Astrocyte of the spinal cord (primary cell): ENCODE measurements around the gene TNKS1BP1.
A peak's percentile ranks its signal among the peaks of the same experiment; 100 is the strongest.

Experiments used
- DNase-seq: peaks from one replicate; pipeline ENCODE4 v3.0.0; 2011; ENCODE audit warnings: low read depth, low spot score
- H3K4me3 ChIP-seq: 2 replicates; pipeline ENCODE4 v1.5.1; 2011; ENCODE audit warnings: low read depth, mild to moderate bottlenecking, low read length, moderate library complexity
- in situ Hi-C: cut with HindIII; loops from 2 replicates; pipeline ENCODE4 v1.10.0; 2017; ENCODE audit warnings: low sequenced_read_pairs
- TF ChIP-seq, protein P1 (sequence below): IDR thresholded peaks from 2 replicates; pipeline ENCODE4 v1.5.1; 2012; ENCODE audit warnings: low read depth, mild to moderate bottlenecking, low read length, inconsistent platforms

Gene TNKS1BP1

DNA sequence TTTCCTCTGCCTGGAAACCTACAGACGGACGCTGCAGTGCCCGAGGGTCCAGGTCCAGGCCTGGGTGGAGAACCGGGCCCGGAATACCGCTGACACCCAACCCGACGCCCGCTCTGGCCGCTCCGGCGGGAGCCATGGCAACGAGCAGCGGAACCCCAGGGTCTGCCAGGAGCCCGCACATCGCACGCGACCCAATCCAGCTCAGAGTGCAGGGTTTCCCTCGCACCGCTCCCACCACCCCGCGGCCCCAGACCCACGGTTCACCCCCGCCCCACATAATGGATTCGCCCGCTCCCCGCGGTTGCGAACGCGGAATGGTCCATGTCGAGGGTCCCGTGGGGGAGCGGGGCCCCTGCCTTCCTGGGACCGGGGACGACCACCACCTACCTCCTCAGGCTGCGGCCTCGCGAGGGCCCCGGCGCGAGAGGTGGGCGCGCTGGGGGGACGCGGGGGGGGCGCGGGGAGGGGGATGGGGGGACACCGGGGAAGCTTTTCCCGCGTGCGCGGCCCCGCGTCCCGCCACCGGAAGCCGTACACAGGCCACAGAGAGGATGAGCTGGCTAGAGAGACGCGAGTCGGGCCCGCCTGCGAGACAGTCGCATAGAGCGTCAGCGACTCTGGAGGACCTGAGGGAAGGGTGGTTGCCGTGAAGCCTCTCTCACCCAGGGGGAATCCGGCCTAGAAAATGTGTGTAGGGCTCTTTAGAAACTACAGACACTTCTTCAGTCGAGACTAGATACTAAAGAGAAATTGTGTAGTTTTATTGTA lies 10.8 kb upstream of the TNKS1BP1 start, which contains the start of gene SSRP1:
TSS of gene SSRP1 (minus strand) at position 550 of the 768 bp plus-strand sequence. CDS start 771 bp downstream, outside the sequence.
- H3K4me3 ChIP-seq: peak within 1 kb of the TSS; percentile 78
- TF ChIP-seq, protein P1, sequence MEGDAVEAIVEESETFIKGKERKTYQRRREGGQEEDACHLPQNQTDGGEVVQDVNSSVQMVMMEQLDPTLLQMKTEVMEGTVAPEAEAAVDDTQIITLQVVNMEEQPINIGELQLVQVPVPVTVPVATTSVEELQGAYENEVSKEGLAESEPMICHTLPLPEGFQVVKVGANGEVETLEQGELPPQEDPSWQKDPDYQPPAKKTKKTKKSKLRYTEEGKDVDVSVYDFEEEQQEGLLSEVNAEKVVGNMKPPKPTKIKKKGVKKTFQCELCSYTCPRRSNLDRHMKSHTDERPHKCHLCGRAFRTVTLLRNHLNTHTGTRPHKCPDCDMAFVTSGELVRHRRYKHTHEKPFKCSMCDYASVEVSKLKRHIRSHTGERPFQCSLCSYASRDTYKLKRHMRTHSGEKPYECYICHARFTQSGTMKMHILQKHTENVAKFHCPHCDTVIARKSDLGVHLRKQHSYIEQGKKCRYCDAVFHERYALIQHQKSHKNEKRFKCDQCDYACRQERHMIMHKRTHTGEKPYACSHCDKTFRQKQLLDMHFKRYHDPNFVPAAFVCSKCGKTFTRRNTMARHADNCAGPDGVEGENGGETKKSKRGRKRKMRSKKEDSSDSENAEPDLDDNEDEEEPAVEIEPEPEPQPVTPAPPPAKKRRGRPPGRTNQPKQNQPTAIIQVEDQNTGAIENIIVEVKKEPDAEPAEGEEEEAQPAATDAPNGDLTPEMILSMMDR: no peak
- DNase-seq: peak; percentile 85
- in situ Hi-C loops: no loop called here

DNA sequence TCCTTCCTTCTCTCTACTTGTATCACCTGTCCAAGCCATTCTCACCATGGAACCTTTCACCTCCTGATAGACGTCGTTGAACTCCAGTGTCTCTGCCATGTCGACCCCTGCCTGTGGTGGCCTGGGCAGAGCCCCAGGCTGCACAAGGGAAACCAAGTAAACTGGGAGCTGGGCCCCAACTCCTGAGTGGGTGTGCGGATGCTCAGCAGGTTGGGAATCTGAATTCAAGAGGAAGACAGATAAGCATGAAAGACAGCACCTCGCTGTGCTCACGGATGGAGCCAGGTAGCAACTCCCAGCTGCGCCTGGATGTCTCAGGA lies 10.2 kb upstream of the TNKS1BP1 start:
- in situ Hi-C loops: no loop called here
- TF ChIP-seq, protein P1: no peak
- H3K4me3 ChIP-seq: peak overlapping the region; percentile 78
- DNase-seq: no peak

DNA sequence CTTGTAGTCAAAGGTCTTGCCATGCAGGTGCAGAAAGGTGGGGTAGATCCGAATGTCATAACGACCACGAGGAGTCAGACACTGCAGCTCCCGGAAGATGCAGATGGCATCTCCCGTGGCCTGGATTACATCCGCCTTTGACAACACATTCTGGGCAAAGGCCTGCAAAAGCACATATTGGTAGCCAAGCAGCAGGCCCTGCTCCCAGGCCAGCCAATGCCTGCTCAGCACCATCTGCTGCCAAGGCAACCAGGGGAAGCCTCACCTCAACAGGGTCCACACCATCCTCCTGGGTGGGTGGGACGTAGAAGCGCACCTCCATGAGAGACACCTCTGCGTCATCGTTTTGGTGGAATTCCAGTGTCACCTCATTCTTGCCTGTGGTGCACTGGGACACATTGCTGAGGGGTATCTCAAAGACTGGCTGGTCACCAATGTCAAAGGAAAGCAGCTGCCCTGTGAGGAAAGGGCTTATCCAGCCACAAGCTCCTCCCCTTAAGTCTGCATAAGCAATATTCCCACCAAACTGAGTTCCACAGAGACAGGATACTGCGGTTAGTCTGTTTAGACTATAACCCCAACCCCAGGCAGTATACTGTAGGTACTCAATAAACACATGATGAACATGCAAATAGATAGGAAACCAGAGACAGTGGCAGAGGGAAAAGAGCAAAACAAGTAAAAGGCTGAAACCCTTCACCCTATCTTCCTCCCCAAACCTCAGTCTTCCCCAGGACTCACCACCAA lies 8.1 kb upstream of the TNKS1BP1 start:
- TF ChIP-seq, protein P1: no peak
- DNase-seq: no peak
- in situ Hi-C loops: no loop called here
- no peak overlapping the region for H3K4me3 ChIP-seq

DNA sequence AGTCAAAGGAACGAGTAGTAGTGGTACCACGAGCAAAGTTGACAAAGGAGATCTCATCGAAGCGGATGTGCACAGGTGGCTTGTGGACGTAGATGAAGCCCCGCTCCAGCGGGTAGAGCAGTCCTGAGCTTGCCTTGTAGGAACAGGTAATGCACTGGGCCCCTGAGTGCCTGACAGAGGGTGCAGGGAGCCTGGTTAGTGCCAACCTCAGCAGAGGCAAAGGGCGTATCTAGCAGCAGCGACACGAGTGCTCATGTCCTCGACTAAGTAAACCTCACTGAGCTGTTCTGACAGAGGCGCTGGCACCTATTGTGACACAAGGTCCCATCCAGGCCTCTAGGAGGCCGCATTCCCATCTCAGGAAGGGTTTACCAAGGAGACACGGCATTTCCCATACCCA lies 7.0 kb upstream of the TNKS1BP1 start:
- H3K4me3 ChIP-seq: no peak overlapping the region
- no peak for DNase-seq
- in situ Hi-C loops: no loop called here
- TF ChIP-seq, protein P1: no peak

DNA sequence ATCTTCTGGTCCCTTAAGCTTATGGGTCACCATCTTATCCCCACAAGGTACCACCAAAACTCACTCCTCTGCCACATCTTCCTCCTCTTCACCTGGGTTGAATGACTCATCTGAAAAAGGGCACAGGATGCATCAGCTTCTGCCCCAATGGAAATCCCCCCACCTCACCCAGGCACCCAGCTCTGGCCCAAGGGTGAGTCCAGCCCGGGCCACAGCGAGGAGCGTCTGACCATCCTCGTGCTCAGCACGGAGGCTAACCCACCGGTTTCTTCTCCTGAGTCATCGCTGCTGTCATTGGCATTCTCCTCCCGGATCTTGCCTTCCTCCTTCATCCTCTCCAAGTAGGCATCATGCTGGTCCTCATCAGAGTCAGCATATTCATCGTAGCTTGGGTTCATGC lies 5.3 kb upstream of the TNKS1BP1 start:
- no peak for DNase-seq
- in situ Hi-C loops: no loop called here
- no peak overlapping the region for H3K4me3 ChIP-seq
- TF ChIP-seq, protein P1: no peak

DNA sequence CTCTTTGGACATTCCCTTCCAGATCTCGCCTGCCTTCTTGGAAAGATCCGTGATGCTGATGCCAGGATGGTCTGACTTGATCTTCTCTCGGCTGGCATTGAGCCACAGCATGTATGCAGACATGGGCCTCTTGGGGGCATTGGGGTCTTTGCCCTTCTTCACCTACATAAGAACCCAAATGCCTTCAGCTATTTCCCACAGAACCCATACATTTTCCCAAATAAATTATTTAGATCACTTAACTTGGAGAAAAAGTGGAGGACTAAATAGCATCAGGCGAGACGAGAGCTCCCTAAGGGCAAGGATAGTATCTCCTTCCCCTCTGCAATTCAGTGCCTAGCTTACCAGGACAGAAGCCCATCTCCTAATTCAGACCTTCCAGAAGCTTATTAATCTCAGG lies 3.0 kb upstream of the TNKS1BP1 start:
- TF ChIP-seq, protein P1: no peak
- DNase-seq: no peak
- in situ Hi-C loops: no loop called here
- H3K4me3 ChIP-seq: no peak overlapping the region
